Measurements from ENCODE around the gene AAK1. TPM values are rescaled to one million over a fixed set of nuclear protein-coding genes. Genes with fewer than 3 reads are reported as not detected.
"Not testable (repeated sequence)": the region's sequence is repeated elsewhere in the genome, so short reads cannot be mapped to it uniquely, and the experiment has no call there.

Gene AAK1
- total RNA-seq, 3 donors from 2014 or later (not counting 1 experiment from before 2014, with no cell fraction given) = 174 to 249 (median 204) TPM

- intact Hi-C loops (cut with micrococcal nuclease) = no loop called here
- ATAC-seq (no peak), DNase-seq (no peak)
- Histone ChIP-seq H3K9me3 (ENCODE audit: control insufficient read depth, insufficient read depth, low read length) (no peaks in the 10 kb centered on the region), H3K27ac (ENCODE audit: low read length) (no peak overlapping the region), H3K4me1 (ENCODE audit: control insufficient read depth, insufficient read depth, low read length) (no peaks in the 10 kb centered on the region), H3K36me3 (ENCODE audit: control insufficient read depth, insufficient read depth, low read length) (no peaks in the 10 kb centered on the region), H3K27me3 (ENCODE audit: control insufficient read depth, insufficient read depth, low read length) (no peaks in the 10 kb centered on the region), H3K4me3 (ENCODE audit: low read length) (no peak overlapping the region)
- TF ChIP-seq CTCF (IDR thresholded peaks at IDR 0.05) = no peak
- 94% methylated on average over 1 of the region's 3 CpGs for WGBS (ENCODE audit: insufficient coverage)
- no peak overlapping the region for H3K27ac Mint-ChIP-seq
- H3K4me3 Mint-ChIP-seq = no peak overlapping the region
- H3K36me3 Mint-ChIP-seq = no peaks in the 10 kb centered on the region
- peaks cover 0 to 4% of the 10 kb centered on the region in 2 donors for H3K9me3 Mint-ChIP-seq
- no peaks in the 10 kb centered on the region for H3K27me3 Mint-ChIP-seq (ENCODE audit: low read depth in 2 of 2)
- peaks cover 10 to 14% of the 10 kb centered on the region in 2 donors for H3K4me1 Mint-ChIP-seq
These were observed 20.3 kb upstream of the AAK1 start for GRCh38 chr2:69663860-69664259.

- WGBS (ENCODE audit: insufficient coverage) = no CpG with 5 or more reads among the region's 2 CpGs
- H3K27ac Mint-ChIP-seq; H3K9me3 Mint-ChIP-seq; H3K4me3 ChIP-seq (ENCODE audit: low read length); H3K36me3 ChIP-seq (ENCODE audit: control insufficient read depth, insufficient read depth, low read length); H3K27me3 Mint-ChIP-seq (ENCODE audit: low read depth in 2 of 2); intact Hi-C loops (cut with micrococcal nuclease); H3K36me3 Mint-ChIP-seq; H3K4me1 Mint-ChIP-seq; H3K27me3 ChIP-seq (ENCODE audit: control insufficient read depth, insufficient read depth, low read length); H3K4me3 Mint-ChIP-seq; H3K9me3 ChIP-seq (ENCODE audit: control insufficient read depth, insufficient read depth, low read length); H3K4me1 ChIP-seq (ENCODE audit: control insufficient read depth, insufficient read depth, low read length); H3K27ac ChIP-seq (ENCODE audit: low read length); DNase-seq; ATAC-seq: not testable (repeated sequence)
These were observed 19.0 kb upstream of the AAK1 start for GRCh38 chr2:69662547-69662946.

- peaks cover under 1 to 4% of the 10 kb centered on the region in 2 donors for H3K4me1 Mint-ChIP-seq
- no peak overlapping the region for H3K4me3 Mint-ChIP-seq
- intact Hi-C loops (cut with micrococcal nuclease) = no loop called here
- Histone ChIP-seq H3K27me3 (ENCODE audit: control insufficient read depth, insufficient read depth, low read length) (no peaks in the 10 kb centered on the region), H3K4me1 (ENCODE audit: control insufficient read depth, insufficient read depth, low read length) (no peaks in the 10 kb centered on the region), H3K4me3 (ENCODE audit: low read length) (no peak overlapping the region), H3K9me3 (ENCODE audit: control insufficient read depth, insufficient read depth, low read length) (no peaks in the 10 kb centered on the region), H3K36me3 (ENCODE audit: control insufficient read depth, insufficient read depth, low read length) (no peaks in the 10 kb centered on the region), H3K27ac (ENCODE audit: low read length) (no peak overlapping the region)
- H3K27ac Mint-ChIP-seq = no peak overlapping the region
- DNase-seq = no peak
- no peaks in the 10 kb centered on the region for H3K36me3 Mint-ChIP-seq
- no CpG with 5 or more reads among the region's 1 CpG for WGBS (ENCODE audit: insufficient coverage)
- no peak for TF ChIP-seq CTCF (IDR thresholded peaks at IDR 0.05)
- H3K9me3 Mint-ChIP-seq = peaks cover 0 to 4% of the 10 kb centered on the region in 2 donors
- no peaks in the 10 kb centered on the region for H3K27me3 Mint-ChIP-seq (ENCODE audit: low read depth in 2 of 2)
- no peak for ATAC-seq
These were observed 17.1 kb upstream of the AAK1 start for GRCh38 chr2:69660637-69661036.

GRCh38 chr2:69659941-69660483, 16.5 kb upstream of the AAK1 start:
- Histone ChIP-seq H3K27ac (ENCODE audit: low read length) (no peak overlapping the region), H3K36me3 (ENCODE audit: control insufficient read depth, insufficient read depth, low read length) (no peaks in the 10 kb centered on the region), H3K9me3 (ENCODE audit: control insufficient read depth, insufficient read depth, low read length) (no peaks in the 10 kb centered on the region), H3K4me3 (ENCODE audit: low read length) (no peak overlapping the region), H3K4me1 (ENCODE audit: control insufficient read depth, insufficient read depth, low read length) (no peaks in the 10 kb centered on the region), H3K27me3 (ENCODE audit: control insufficient read depth, insufficient read depth, low read length) (no peaks in the 10 kb centered on the region)
- no peak overlapping the region for H3K4me3 Mint-ChIP-seq
- no peak overlapping the region for H3K27ac Mint-ChIP-seq
- peaks cover 4 to 7% of the 10 kb centered on the region in 2 donors for H3K4me1 Mint-ChIP-seq
- TF ChIP-seq CTCF (IDR thresholded peaks at IDR 0.05) = no peak
- DNase-seq (no peak), ATAC-seq (no peak)
- no peaks in the 10 kb centered on the region for H3K27me3 Mint-ChIP-seq (ENCODE audit: low read depth in 2 of 2)
- H3K9me3 Mint-ChIP-seq = peaks cover 0 to 4% of the 10 kb centered on the region in 2 donors
- H3K36me3 Mint-ChIP-seq = no peaks in the 10 kb centered on the region
- intact Hi-C loops (cut with micrococcal nuclease) = no loop called here
- 38% methylated on average over 1 of the region's 2 CpGs for WGBS (ENCODE audit: insufficient coverage)

Data from natural killer cell (primary cell).